Measurements from ENCODE around the gene SLC25A45.
"Not testable (repeated sequence)": the region's sequence is repeated elsewhere in the genome, so short reads cannot be mapped to it uniquely, and the experiment has no call there.

The SLC25A45 gene

DNA sequence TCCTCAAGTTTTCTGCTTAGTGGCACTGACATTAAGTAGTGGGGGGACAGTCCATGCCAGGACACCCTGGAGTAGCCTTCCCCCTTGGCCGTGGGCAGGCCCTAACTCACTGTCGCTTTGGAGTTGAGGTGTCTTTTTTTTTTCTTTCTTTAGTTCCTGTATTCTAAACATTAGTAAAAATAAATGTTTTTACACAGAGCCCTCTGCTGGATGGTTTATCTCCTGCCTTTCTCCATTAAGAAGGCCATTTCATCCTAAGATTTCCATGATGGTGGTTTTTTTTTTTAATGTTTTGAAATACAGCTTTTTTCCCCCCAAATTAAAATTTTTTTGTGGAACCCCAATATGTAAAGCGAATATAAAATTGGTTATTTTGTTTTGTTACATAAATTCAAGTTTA is 29.7 kb downstream of the SLC25A45 start:
- no peak overlapping the region for H3K4me3 ChIP-seq (ENCODE audit: control insufficient read depth, low read depth, low read length)
- TF ChIP-seq, protein P1, sequence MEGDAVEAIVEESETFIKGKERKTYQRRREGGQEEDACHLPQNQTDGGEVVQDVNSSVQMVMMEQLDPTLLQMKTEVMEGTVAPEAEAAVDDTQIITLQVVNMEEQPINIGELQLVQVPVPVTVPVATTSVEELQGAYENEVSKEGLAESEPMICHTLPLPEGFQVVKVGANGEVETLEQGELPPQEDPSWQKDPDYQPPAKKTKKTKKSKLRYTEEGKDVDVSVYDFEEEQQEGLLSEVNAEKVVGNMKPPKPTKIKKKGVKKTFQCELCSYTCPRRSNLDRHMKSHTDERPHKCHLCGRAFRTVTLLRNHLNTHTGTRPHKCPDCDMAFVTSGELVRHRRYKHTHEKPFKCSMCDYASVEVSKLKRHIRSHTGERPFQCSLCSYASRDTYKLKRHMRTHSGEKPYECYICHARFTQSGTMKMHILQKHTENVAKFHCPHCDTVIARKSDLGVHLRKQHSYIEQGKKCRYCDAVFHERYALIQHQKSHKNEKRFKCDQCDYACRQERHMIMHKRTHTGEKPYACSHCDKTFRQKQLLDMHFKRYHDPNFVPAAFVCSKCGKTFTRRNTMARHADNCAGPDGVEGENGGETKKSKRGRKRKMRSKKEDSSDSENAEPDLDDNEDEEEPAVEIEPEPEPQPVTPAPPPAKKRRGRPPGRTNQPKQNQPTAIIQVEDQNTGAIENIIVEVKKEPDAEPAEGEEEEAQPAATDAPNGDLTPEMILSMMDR (IDR thresholded peaks at IDR 0.05; ENCODE audit: control insufficient read depth, insufficient read depth, low read depth, low read length, missing control alignments) = peak; percentile 36
- no peak for DNase-seq (ENCODE audit: low read depth)

DNA sequence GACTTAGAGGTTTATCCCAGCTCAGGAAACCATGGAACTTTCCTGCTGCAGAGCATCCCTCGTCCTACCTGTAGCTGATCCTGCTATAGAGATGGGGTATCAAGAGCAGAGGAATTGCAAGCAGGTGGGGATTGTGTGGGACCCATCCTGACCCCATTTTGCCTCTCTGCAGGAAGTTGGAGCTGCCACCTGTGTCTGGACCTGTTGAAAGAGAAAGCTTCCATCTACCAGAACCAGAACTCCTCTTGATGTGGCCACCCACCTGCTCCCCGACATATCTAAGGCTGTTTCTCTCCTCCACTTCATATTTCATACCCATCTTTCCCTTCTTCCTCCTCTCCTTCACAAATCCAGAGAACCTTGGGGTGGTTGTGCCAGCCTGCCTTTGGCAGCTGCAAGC is 30.9 kb downstream of the SLC25A45 start:
- no peak for DNase-seq (ENCODE audit: low read depth)
- TF ChIP-seq, protein P1 (IDR thresholded peaks at IDR 0.05; ENCODE audit: control insufficient read depth, insufficient read depth, low read depth, low read length, missing control alignments) = no peak

DNA sequence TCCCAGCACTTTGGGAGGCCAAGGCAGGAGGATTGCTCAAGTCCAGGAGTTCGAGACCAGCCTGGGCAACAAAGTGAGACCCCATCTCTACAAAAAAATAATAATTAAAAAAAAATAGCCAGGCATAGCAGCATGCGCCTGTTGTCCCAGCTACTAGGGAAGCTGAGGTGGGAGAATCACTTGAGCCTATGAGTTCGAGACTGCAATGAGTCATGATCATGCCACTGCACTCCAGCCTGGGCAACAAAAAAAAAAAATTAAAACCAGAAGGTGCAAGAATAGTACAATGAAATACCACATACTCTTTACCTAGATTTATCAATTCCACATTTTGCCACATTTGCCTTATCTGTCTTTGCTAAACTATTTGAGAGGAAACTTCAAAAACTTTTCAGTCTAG is 40.6 kb downstream of the SLC25A45 start:
- no peak overlapping the region for H3K4me3 ChIP-seq (ENCODE audit: control insufficient read depth, low read depth, low read length)
- TF ChIP-seq, protein P1 (IDR thresholded peaks at IDR 0.05; ENCODE audit: control insufficient read depth, insufficient read depth, low read depth, low read length, missing control alignments) = no peak
- no peak for DNase-seq (ENCODE audit: low read depth)

More for the DNA sequence above, 30.9 kb downstream of the SLC25A45 start:
- no peak overlapping the region for H3K4me3 ChIP-seq (ENCODE audit: control insufficient read depth, low read depth, low read length)

DNA sequence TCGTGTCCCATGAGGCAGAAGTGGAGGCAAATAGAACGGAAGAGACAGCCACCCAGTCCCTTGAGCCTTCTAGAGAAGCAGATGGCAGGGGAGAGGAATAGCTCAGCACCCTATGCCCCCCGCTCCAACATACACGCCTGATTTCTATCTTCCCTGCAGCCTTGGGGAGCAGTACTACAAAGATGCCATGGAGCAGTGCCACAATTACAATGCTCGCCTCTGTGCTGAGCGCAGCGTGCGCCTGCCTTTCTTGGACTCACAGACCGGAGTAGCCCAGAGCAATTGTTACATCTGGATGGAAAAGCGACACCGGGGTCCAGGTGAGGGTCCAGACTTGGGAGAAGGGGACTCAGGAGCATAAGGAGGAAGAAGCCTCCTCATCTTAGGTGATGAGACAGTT is 42.2 kb downstream of the SLC25A45 start:
- DNase-seq (ENCODE audit: low read depth) = no peak
- TF ChIP-seq, protein P1 (IDR thresholded peaks at IDR 0.05; ENCODE audit: control insufficient read depth, insufficient read depth, low read depth, low read length, missing control alignments) = no peak
- no peak overlapping the region for H3K4me3 ChIP-seq (ENCODE audit: control insufficient read depth, low read depth, low read length)

DNA sequence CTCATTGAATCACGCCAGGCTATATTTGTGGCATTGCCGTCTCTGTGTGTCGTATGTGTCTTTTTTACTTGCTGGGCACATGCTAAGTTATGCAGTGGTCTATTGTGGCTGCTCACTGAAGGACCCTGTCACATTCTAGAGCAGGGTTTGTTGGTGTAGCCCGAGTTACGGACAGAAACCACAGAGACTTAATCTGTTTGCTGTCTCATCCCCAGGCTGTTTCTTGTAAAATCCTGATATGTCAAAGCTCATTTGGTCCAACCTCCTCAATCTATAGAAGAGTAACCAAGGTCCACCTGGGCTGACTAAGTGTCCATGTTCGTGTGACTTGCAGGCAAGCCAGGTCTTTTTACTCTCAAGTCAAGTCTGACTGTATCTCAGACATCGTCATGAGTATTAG is 43.8 kb downstream of the SLC25A45 start:
- DNase-seq (ENCODE audit: low read depth) = no peak
- TF ChIP-seq, protein P1 (IDR thresholded peaks at IDR 0.05; ENCODE audit: control insufficient read depth, insufficient read depth, low read depth, low read length, missing control alignments) = no peak
- H3K4me3 ChIP-seq (ENCODE audit: control insufficient read depth, low read depth, low read length) = no peak overlapping the region

DNA sequence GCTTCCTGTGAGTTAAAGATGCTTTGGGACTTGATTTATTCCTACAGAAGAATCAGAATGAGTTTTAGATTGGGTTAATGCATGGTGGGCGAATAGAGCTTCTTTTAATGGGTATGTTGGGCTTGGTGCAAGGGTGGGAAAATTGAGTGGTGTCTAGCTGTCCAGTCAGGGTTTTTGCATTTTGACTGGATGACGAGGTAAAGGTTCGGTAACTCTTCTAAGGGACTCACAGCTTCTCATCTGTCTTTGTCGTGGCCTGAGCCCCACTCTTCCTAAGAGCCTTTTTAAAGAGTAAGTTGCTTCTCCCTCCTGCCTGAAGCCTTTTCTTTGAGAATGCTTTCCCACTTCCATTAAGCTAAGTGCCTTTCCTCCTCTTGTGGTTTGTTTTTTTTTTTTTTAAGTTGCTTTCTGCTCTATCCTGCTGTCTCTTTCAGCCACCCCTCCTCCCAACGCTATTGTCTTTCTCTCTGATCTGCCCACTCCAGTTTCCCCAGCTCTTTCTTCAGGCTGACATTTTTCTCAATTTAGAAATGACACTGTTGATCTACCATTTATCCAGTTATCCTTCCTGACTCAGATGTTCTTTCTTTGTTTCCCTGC is 47.6 kb downstream of the SLC25A45 start:
- peak overlapping the region; percentile 93 for H3K4me3 ChIP-seq (ENCODE audit: control insufficient read depth, low read depth, low read length)
- DNase-seq (ENCODE audit: low read depth) = no peak
- TF ChIP-seq, protein P1 (IDR thresholded peaks at IDR 0.05; ENCODE audit: control insufficient read depth, insufficient read depth, low read depth, low read length, missing control alignments) = no peak

DNA sequence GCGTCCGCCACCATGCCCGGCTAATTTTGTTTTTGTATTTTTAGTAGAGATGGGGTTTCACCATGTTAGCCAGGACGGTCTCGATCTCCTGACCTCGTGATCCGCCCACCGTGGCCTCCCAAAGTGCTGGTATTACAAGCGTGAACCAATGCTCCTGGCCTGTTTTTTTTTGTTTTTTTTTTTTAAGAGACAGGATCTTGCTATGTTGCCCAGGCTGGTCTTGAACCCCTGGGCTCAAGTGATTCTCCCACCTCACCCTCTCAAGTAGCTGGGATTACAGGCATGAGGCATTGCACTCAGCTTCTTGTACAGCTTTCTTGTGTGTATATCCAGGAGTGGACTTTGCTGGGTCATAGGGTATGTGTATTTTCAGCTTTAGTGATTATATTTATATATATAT is 49.9 kb downstream of the SLC25A45 start:
- not testable (repeated sequence) for DNase-seq (ENCODE audit: low read depth); H3K4me3 ChIP-seq (ENCODE audit: control insufficient read depth, low read depth, low read length)
